ENCODE measurements around the gene WDR6. TPM values are rescaled to one million over a fixed set of nuclear protein-coding genes. Genes with fewer than 3 reads are reported as not detected.
A peak's percentile ranks its signal among the peaks of the same experiment; 100 is the strongest.
"Not testable (repeated sequence)": the region's sequence is repeated elsewhere in the genome, so short reads cannot be mapped to it uniquely, and the experiment has no call there.

WDR6 gene
- total and polyA plus RNA-seq, 2 donors (not counting 1 experiment from before 2014, with no cell fraction given) = 58.7 to 77.9 TPM

- TF ChIP-seq CTCF (conservative IDR thresholded peaks at IDR 0.05 in 1 of 2, IDR thresholded peaks at IDR 0.05 in 1 of 2; ENCODE audit: low read depth in 1 of 2, low read length in 2 of 2) = no peak
- no peak for TF ChIP-seq EZH2 (IDR thresholded peaks at IDR 0.05; ENCODE audit: low read length, missing control alignments)
- peaks cover 12% of the 10 kb centered on the region for H3K36me3 ChIP-seq (ENCODE audit: control insufficient read depth, insufficient read depth, low read length)
- DNase-seq (ENCODE audit: low read depth in 2 of 2) = peak; percentile 80 to 83
- H3K4me2 ChIP-seq (ENCODE audit: extremely low read depth, insufficient read depth, low read length) = peak overlapping the region; percentile 99
- H2AFZ ChIP-seq (ENCODE audit: low read length) = peak overlapping the region; percentile 37
- H4K20me1 ChIP-seq (ENCODE audit: control insufficient read depth, extremely low read depth, insufficient read depth, low read length) = no peaks in the 10 kb centered on the region
- H3K27me3 ChIP-seq (ENCODE audit: control insufficient read depth, insufficient read depth, low read length) = no peaks in the 10 kb centered on the region
- H3K79me2 ChIP-seq (ENCODE audit: control insufficient read depth, insufficient read depth, low read length) = peaks cover 35% of the 10 kb centered on the region
- H3K4me1 ChIP-seq (ENCODE audit: control insufficient read depth, extremely low read depth, insufficient read depth, low read length) = peaks cover 4% of the 10 kb centered on the region
- H3K9me3 ChIP-seq (ENCODE audit: control insufficient read depth, insufficient read depth, low read depth, low read length) = no peaks in the 10 kb centered on the region
- H3K9ac ChIP-seq (ENCODE audit: insufficient read depth, low read length) = peak overlapping the region; percentile 71
- peak overlapping the region; percentile 85 for H3K27ac ChIP-seq (ENCODE audit: insufficient read depth, low read length)
- H3K4me3 ChIP-seq (replicated peaks in 1 of 4; ENCODE audit: control extremely low read depth in 1 of 4, insufficient read depth in 1 of 4, low read depth in 3 of 4, low read length in 4 of 4) = peak overlapping the region; percentile 51 to 84 (median 72)
These were observed 759 bp downstream of the WDR6 start for GRCh38 chr3:49007771-49008528.

GRCh38 chr3:49008627-49009026 lies 1.4 kb downstream of the WDR6 start:
- not testable (repeated sequence) for H4K20me1 ChIP-seq (ENCODE audit: control insufficient read depth, extremely low read depth, insufficient read depth, low read length); DNase-seq (ENCODE audit: low read depth in 2 of 2); H3K4me1 ChIP-seq (ENCODE audit: control insufficient read depth, extremely low read depth, insufficient read depth, low read length); H2AFZ ChIP-seq (ENCODE audit: low read length); H3K9ac ChIP-seq (ENCODE audit: insufficient read depth, low read length); H3K9me3 ChIP-seq (ENCODE audit: control insufficient read depth, insufficient read depth, low read depth, low read length); H3K27ac ChIP-seq (ENCODE audit: insufficient read depth, low read length); H3K27me3 ChIP-seq (ENCODE audit: control insufficient read depth, insufficient read depth, low read length)
- H3K4me2 ChIP-seq (ENCODE audit: extremely low read depth, insufficient read depth, low read length) = peak overlapping the region; percentile 99
- peaks cover 40% of the 10 kb centered on the region for H3K79me2 ChIP-seq (ENCODE audit: control insufficient read depth, insufficient read depth, low read length)
- H3K36me3 ChIP-seq (ENCODE audit: control insufficient read depth, insufficient read depth, low read length) = peaks cover 13% of the 10 kb centered on the region
- H3K4me3 ChIP-seq (replicated peaks in 1 of 4; ENCODE audit: control extremely low read depth in 1 of 4, insufficient read depth in 1 of 4, low read depth in 3 of 4, low read length in 4 of 4) = peak overlapping the region; percentile 51 to 82 (median 65)

- no peak overlapping the region for H2AFZ ChIP-seq (ENCODE audit: low read length)
- DNase-seq (ENCODE audit: low read depth in 2 of 2) = no peak
- H3K79me2 ChIP-seq (ENCODE audit: control insufficient read depth, insufficient read depth, low read length) = peaks cover 43% of the 10 kb centered on the region
- H3K4me3 ChIP-seq (replicated peaks in 1 of 4; ENCODE audit: control extremely low read depth in 1 of 4, insufficient read depth in 1 of 4, low read depth in 3 of 4, low read length in 4 of 4) = no peak overlapping the region
- peaks cover 20% of the 10 kb centered on the region for H3K36me3 ChIP-seq (ENCODE audit: control insufficient read depth, insufficient read depth, low read length)
- no peak overlapping the region for H3K9ac ChIP-seq (ENCODE audit: insufficient read depth, low read length)
- TF ChIP-seq EZH2 (IDR thresholded peaks at IDR 0.05; ENCODE audit: low read length, missing control alignments) (no peak), CTCF (conservative IDR thresholded peaks at IDR 0.05 in 1 of 2, IDR thresholded peaks at IDR 0.05 in 1 of 2; ENCODE audit: low read depth in 1 of 2, low read length in 2 of 2) (no peak)
- no peak overlapping the region for H3K27ac ChIP-seq (ENCODE audit: insufficient read depth, low read length)
- no peaks in the 10 kb centered on the region for H3K27me3 ChIP-seq (ENCODE audit: control insufficient read depth, insufficient read depth, low read length)
- H4K20me1 ChIP-seq (ENCODE audit: control insufficient read depth, extremely low read depth, insufficient read depth, low read length) = no peaks in the 10 kb centered on the region
- no peaks in the 10 kb centered on the region for H3K9me3 ChIP-seq (ENCODE audit: control insufficient read depth, insufficient read depth, low read depth, low read length)
- peaks cover 4% of the 10 kb centered on the region for H3K4me1 ChIP-seq (ENCODE audit: control insufficient read depth, extremely low read depth, insufficient read depth, low read length)
- no peak overlapping the region for H3K4me2 ChIP-seq (ENCODE audit: extremely low read depth, insufficient read depth, low read length)
These were observed 2.2 kb downstream of the WDR6 start for GRCh38 chr3:49009396-49009795.

Data from fibroblast of lung (primary cell).